AG09319 (cell line): ENCODE results near the gene ANKRD11.
A peak's percentile ranks its signal among the peaks of the same experiment; 100 is the strongest.
"Not testable (repeated sequence)": the region's sequence is repeated elsewhere in the genome, so short reads cannot be mapped to it uniquely, and the experiment has no call there.

Experiments
- DNase-seq: peaks from one replicate; pipeline ENCODE4 v3.0.0-alpha.2; 2010; ENCODE audit warnings: low read depth; ENCODE audit errors: extremely low read depth
- CTCF ChIP-seq: IDR thresholded peaks from 2 replicates; pipeline ENCODE4 v1.5.1; 2011; ENCODE audit warnings: low read depth, mild to moderate bottlenecking, inconsistent platforms, low read length, moderate library complexity

Gene ANKRD11

GRCh38 chr16:89257757-89258465 is 232.4 kb downstream of the ANKRD11 start:
- DNase-seq: no peak
- TF ChIP-seq CTCF: no peak; the same call in 1 of the 2 replicates

- DNase-seq: no peak
- TF ChIP-seq CTCF: no peak
These were observed 233.1 kb downstream of the ANKRD11 start for GRCh38 chr16:89257281-89257731.

GRCh38 chr16:89256651-89257254 is 233.6 kb downstream of the ANKRD11 start:
- TF ChIP-seq CTCF: no peak
- DNase-seq: no peak

GRCh38 chr16:89253548-89254287 is 236.6 kb downstream of the ANKRD11 start:
- TF ChIP-seq CTCF: no peak
- DNase-seq: no peak

- TF ChIP-seq CTCF: no peak
- DNase-seq: no peak
These were observed 242.0 kb downstream of the ANKRD11 start for GRCh38 chr16:89248196-89248982.

GRCh38 chr16:89247734-89248075 is 242.7 kb downstream of the ANKRD11 start:
- not testable (repeated sequence) for DNase-seq

GRCh38 chr16:89246903-89247733 is 243.2 kb downstream of the ANKRD11 start:
- peak; percentile 59 for DNase-seq

More at GRCh38 chr16:89246903-89247733, 243.2 kb downstream of the ANKRD11 start:
- TF ChIP-seq CTCF: peak; percentile 11
